Chondrocyte (in vitro differentiated cells): Measurements from ENCODE around the gene TMEM63A. TPM values are rescaled to one million over a fixed set of nuclear protein-coding genes. Genes with fewer than 3 reads are reported as not detected.

Experiments used
- DNase-seq: peaks from one replicate; pipeline ENCODE4 v3.0.0; 2021; ENCODE audit warnings: mixed read lengths, low spot score
- H3K27ac Mint-ChIP-seq: one replicate; pipeline ENCODE4 v1.8.0; 2021; ENCODE audit warnings: mild to moderate bottlenecking, moderate library complexity, mixed read lengths; ENCODE audit not compliant: unreplicated experiment
- H3K27me3 Mint-ChIP-seq: 2 replicates; pipeline ENCODE4 v1.8.0; 2021; ENCODE audit warnings: low read depth, mixed read lengths
- H3K36me3 Mint-ChIP-seq: 2 replicates; pipeline ENCODE4 v1.8.0; 2021; ENCODE audit warnings: low read depth, mixed read lengths
- H3K4me1 Mint-ChIP-seq: 2 replicates; pipeline ENCODE4 v1.8.0; 2021; ENCODE audit warnings: low read depth, mild to moderate bottlenecking, mixed read lengths
- H3K4me3 Mint-ChIP-seq: one replicate; pipeline ENCODE4 v1.8.0; 2021; ENCODE audit warnings: mild to moderate bottlenecking, moderate library complexity, mixed read lengths; ENCODE audit not compliant: unreplicated experiment
- H3K9me3 Mint-ChIP-seq: 2 replicates; pipeline ENCODE4 v1.8.0; 2021; ENCODE audit warnings: low read depth, mixed read lengths
- CTCF ChIP-seq: fragments of 200-600 bp; sonication (generic); IDR thresholded peaks from 2 replicates; pipeline ENCODE4 v1.5.0; 2021; ENCODE audit warnings: antibody characterized with exemption, mild to moderate bottlenecking, moderate library complexity
- total RNA-seq: library from RNA; stranded (reverse); gene quantifications from 3 replicates; pipeline ENCODE4 v1.2.1, GENCODE V29; 2021

The TMEM63A gene
- total RNA-seq, 1 donor from 2014 or later: 50.3 TPM

GRCh38 chr1:225845097-225845496, 37.1 kb downstream of the TMEM63A start:
- H3K27ac Mint-ChIP-seq: no peak overlapping the region
- H3K36me3 Mint-ChIP-seq: peaks cover 11% of the 10 kb centered on the region
- no peak for TF ChIP-seq CTCF
- H3K4me3 Mint-ChIP-seq: no peak overlapping the region
- peaks cover 13% of the 10 kb centered on the region for H3K4me1 Mint-ChIP-seq
- no peaks in the 10 kb centered on the region for H3K27me3 Mint-ChIP-seq
- no peak for DNase-seq
- H3K9me3 Mint-ChIP-seq: no peaks in the 10 kb centered on the region

GRCh38 chr1:225844236-225845061, 37.7 kb downstream of the TMEM63A start:
- Mint-ChIP-seq H3K27ac (no peak overlapping the region), H3K4me1 (peaks cover 13% of the 10 kb centered on the region), H3K36me3 (peaks cover 10% of the 10 kb centered on the region), H3K4me3 (no peak overlapping the region), H3K27me3 (no peaks in the 10 kb centered on the region), H3K9me3 (no peaks in the 10 kb centered on the region)
- no peak for DNase-seq
- TF ChIP-seq CTCF: no peak

DNA sequence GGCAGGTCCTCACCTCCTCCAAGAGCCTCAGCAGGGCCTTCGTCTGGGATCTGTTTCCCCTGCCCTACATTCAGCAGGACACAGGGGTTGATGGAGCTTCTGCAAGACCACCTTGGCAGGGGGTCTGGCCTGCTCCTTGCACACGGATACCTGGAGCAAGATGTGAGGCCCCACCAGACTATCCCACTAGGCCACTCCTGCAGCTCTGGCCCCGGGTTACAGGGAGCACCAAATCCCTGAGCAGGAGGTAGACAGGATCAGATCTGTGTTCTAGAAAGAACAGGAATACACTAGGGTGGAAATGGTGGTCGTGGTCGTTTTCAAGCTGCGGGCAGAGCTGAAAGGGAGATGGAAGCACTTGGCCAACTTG, 38.8 kb downstream of the TMEM63A start:
- Mint-ChIP-seq H3K4me3 (no peak overlapping the region), H3K27me3 (no peaks in the 10 kb centered on the region), H3K9me3 (no peaks in the 10 kb centered on the region), H3K27ac (no peak overlapping the region), H3K36me3 (peaks cover 10% of the 10 kb centered on the region), H3K4me1 (peaks cover 5% of the 10 kb centered on the region)
- DNase-seq: no peak
- no peak for TF ChIP-seq CTCF

DNA sequence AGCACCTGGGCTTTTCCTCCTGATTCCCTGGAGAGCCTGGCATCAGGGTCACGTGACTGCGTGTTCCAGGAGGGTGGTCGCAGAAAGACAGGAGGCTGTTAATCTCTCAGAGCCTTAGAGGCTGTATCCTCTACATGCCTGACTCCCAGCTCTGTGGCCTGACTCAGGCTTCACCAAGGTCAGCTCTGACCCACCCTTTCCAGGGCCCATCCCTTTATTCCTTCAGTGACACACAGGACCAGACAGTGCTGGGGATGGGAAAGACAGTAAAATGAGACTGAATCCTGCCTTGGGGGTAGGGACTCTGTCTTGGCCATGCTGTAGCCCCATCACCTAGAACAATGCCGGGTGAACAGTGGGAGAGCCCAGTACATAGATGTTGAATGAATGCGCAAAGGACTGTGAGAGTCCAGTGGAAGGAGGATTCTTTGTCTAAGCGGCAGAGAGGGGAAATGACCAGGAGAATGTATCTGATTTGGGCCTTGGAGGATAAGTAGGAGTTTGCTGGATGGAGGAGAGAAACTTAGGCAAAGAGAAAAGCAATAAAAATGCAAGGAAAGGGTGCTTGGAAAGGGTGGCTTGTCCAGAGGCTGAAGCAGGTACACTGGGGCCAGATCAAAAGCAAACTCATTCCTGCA, 39.3 kb downstream of the TMEM63A start:
- peaks cover under 1% of the 10 kb centered on the region for H3K4me1 Mint-ChIP-seq
- peak overlapping the region; percentile 3 for H3K27ac Mint-ChIP-seq
- H3K36me3 Mint-ChIP-seq: peaks cover 9% of the 10 kb centered on the region
- no peaks in the 10 kb centered on the region for H3K9me3 Mint-ChIP-seq
- H3K4me3 Mint-ChIP-seq: no peak overlapping the region
- no peak for TF ChIP-seq CTCF
- no peak for DNase-seq
- H3K27me3 Mint-ChIP-seq: no peaks in the 10 kb centered on the region

DNA sequence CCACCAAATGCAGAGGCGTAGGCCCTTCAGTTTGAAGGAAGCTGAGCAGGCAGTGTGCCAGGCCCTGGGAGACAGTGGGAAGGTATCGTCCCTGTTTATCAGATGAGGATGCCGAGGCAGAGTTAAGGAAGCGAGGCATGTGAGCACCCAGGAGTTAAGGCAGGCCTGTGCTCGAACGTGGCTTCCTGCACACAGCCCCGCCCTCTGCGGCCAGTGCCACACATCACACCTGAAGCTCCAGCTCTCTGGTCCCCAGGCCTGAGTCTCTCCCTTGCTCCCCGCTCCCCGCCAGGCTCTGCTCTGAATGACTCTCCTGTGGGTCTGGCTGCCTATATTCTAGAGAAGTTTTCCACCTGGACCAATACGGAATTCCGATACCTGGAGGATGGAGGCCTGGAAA, 40.1 kb downstream of the TMEM63A start:
- no peak for DNase-seq
- no peaks in the 10 kb centered on the region for H3K4me1 Mint-ChIP-seq
- H3K9me3 Mint-ChIP-seq: no peaks in the 10 kb centered on the region
- no peak overlapping the region for H3K4me3 Mint-ChIP-seq
- TF ChIP-seq CTCF: no peak
- H3K36me3 Mint-ChIP-seq: peaks cover 9% of the 10 kb centered on the region
- no peak overlapping the region for H3K27ac Mint-ChIP-seq
- no peaks in the 10 kb centered on the region for H3K27me3 Mint-ChIP-seq
